ENCODE data around the gene FBXO31. TPM values are rescaled to one million over a fixed set of nuclear protein-coding genes. Genes with fewer than 3 reads are reported as not detected.
"Not testable (repeated sequence)": the region's sequence is repeated elsewhere in the genome, so short reads cannot be mapped to it uniquely, and the experiment has no call there.

FBXO31 gene
- polyA plus RNA-seq, 1 donor: 29.3 TPM

GRCh38 chr16:87360862-87361610 is 22.5 kb downstream of the FBXO31 start:
- no peak for DNase-seq

GRCh38 chr16:87359121-87359520 is 24.5 kb downstream of the FBXO31 start:
- DNase-seq: no peak

- DNase-seq: no peak
Observed at GRCh38 chr16:87358696-87359095, 24.9 kb downstream of the FBXO31 start.

- DNase-seq: no peak
Observed at GRCh38 chr16:87358250-87358649, 25.3 kb downstream of the FBXO31 start.

GRCh38 chr16:87356491-87356853 is 27.1 kb downstream of the FBXO31 start:
- DNase-seq: no peak

GRCh38 chr16:87353613-87354012 is 30.0 kb downstream of the FBXO31 start:
- no peak for DNase-seq

GRCh38 chr16:87352818-87353217 is 30.8 kb downstream of the FBXO31 start:
- no peak for DNase-seq

- DNase-seq: no peak
Observed at GRCh38 chr16:87351320-87351698, 32.3 kb downstream of the FBXO31 start.

GRCh38 chr16:87350681-87351319 is 32.8 kb downstream of the FBXO31 start:
- peak; percentile 38 for DNase-seq

GRCh38 chr16:87350031-87350430 is 33.5 kb downstream of the FBXO31 start:
- no peak for DNase-seq

GRCh38 chr16:87348616-87349157 is 34.9 kb downstream of the FBXO31 start:
- no peak for DNase-seq

GRCh38 chr16:87347932-87348615 is 35.5 kb downstream of the FBXO31 start:
- no peak for DNase-seq

GRCh38 chr16:87346517-87347060 is 37.0 kb downstream of the FBXO31 start:
- no peak for DNase-seq

- DNase-seq: no peak
Observed at GRCh38 chr16:87345726-87346424, 37.7 kb downstream of the FBXO31 start.

GRCh38 chr16:87344931-87345631 is 38.5 kb downstream of the FBXO31 start:
- no peak for DNase-seq

GRCh38 chr16:87344165-87344930 is 39.2 kb downstream of the FBXO31 start:
- DNase-seq: no peak

GRCh38 chr16:87343753-87344050 is 39.9 kb downstream of the FBXO31 start:
- no peak for DNase-seq

- DNase-seq: no peak
Observed at GRCh38 chr16:87342978-87343752, 40.4 kb downstream of the FBXO31 start.

GRCh38 chr16:87342504-87342903 is 41.1 kb downstream of the FBXO31 start:
- no peak for DNase-seq

GRCh38 chr16:87340198-87340597 is 43.4 kb downstream of the FBXO31 start:
- no peak for DNase-seq

GRCh38 chr16:87339724-87340105 is 43.9 kb downstream of the FBXO31 start:
- DNase-seq: not testable (repeated sequence)

All from hindlimb muscle (tissue), 1 donor.